ENCODE results near the gene PRND.

- no peak for TF ChIP-seq POLR2A (IDR thresholded peaks at IDR 0.05)
- TF ChIP-seq CTCF (IDR thresholded peaks at IDR 0.05) = no peak
- no peak for TF ChIP-seq EP300 (IDR thresholded peaks at IDR 0.05)
These were observed 49.3 kb downstream of the PRND start for GRCh38 chr20:4771004-4771403.
